HG03439 (cell line): ENCODE data around the gene ZNF280D.
A peak's percentile ranks its signal among the peaks of the same experiment; 100 is the strongest.

ENCODE experiments used
- ATAC-seq: cut with Tn5 transposase; IDR thresholded peaks from one replicate; pipeline ENCODE4 v1.9.1; 2021; ENCODE audit warnings: mild to moderate bottlenecking, moderate library complexity; ENCODE audit not compliant: unreplicated experiment

The ZNF280D gene

DNA sequence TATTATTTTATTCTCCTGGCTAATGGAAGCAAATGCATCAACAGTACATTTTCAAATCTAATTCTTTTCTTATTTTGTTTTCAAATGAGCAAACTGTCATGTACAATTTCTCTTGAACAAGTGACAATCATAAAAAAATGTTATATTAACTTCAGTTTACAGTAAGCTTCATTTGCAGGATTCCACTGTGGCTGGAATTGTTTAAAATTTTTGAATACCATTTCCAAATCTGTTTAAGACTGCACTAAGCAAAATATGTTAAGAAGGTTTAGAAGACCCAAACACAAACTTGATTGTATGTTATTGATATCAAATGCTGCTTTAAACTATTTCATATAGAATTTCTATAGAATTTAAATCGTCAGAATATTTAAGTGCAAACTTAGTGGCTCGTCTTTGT is 92.8 kb downstream of the ZNF280D start:
- ATAC-seq = no peak

DNA sequence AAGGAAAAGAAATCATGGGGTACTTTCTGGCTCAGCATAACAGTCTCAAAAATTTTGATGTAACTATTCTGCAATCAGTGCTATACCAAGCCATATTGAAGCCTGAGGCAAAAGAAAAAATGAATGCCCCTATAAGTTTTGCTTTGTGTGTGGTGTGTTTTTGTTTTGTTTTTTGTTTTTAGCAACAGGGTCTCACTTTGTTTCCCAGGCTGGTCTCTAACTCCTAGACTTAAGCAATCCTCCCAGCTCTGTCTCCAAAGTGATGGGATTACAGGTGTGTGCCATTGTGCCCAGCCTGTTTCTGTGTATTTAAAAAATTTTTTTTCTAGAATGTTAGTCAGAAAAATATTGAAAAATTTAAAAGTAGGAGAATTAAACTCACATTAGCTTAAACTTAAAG is 93.2 kb downstream of the ZNF280D start:
- no peak for ATAC-seq

DNA sequence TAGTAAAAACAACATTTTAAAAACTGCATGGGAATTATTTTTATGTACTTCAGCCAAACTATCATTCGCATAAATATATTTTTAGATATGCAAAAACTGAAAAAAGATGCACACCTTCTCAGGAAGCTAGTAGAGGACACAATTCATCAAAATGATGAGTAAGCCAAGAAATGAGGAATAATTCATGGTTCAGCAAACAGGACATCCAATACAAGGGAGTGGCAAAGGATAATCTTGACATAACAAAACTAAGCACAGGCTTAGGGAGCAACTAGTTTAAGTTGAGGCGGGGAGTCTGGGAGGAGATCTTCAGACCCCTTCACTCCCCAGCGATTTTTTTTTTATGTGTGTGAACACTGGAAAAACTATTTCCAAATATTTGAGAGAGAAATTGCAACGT is 93.7 kb downstream of the ZNF280D start:
- ATAC-seq = no peak

- no peak for ATAC-seq
Observed at GRCh38 chr15:56631765-56632164, 101.5 kb downstream of the ZNF280D start.

- no peak for ATAC-seq
Observed at GRCh38 chr15:56628893-56629532, 104.3 kb downstream of the ZNF280D start.

DNA sequence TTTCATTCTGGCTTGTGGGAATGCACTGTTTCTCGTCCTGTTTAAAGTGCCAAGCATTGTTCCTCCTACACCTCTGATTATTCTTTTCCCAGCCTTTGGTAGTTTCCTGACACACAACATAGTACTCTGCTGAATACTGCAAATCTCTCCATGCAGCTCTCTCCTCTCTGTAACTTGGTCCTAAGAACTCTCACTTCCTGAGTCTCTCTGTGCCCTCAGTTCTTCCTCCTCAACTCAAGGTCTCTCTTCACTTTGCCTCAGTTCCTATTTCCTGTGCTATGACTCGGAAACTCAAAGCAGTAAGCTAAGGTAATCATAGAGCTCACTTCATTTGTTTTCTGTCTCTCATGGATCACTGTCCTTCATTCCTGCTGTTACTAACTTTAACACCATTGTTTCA is 113.4 kb downstream of the ZNF280D start:
- no peak for ATAC-seq

- no peak for ATAC-seq
Observed at GRCh38 chr15:56617628-56618027, 115.7 kb downstream of the ZNF280D start.

DNA sequence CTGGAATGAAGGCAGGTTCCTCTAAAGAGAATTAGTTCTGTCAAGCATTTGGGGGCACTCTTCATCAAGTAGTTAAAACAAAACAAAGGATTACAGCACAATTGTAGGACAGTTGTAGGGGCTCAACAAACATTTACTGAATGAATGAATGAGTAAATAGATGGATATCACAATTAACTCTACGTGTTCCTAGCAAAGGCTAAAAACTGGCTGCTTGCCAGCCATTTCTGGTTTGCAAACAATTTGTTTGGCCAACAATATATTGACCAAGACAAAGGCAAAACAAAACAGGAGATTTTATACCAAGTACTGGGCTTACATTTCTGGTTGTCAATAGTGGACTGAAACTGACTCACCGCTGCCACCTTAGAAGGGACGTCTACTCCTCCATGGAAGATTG is 116.8 kb downstream of the ZNF280D start:
- no peak for ATAC-seq

- no peak for ATAC-seq
Observed at GRCh38 chr15:56613811-56614210, 119.5 kb downstream of the ZNF280D start.

GRCh38 chr15:56608993-56609392 is 124.3 kb downstream of the ZNF280D start:
- ATAC-seq = no peak

GRCh38 chr15:56608140-56608778 is 125.0 kb downstream of the ZNF280D start:
- peak; percentile 96 for ATAC-seq

DNA sequence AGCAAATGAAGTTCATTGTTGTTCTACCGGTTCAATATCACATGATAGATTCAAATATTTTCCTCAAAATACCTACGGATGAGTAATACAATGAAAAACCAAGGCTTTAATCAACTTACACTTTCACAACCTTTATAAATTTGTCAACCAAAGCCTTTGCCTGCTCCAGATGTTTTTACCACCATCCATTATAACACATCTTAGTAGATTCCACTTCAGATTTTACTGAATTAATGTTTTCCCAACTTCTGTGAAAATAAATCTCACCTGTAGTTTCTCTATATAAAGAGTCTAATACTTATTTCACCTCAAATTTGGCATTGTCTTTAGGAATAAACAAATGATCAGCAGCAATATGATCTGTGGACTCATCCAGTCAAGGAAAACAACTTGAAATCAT is 131.1 kb downstream of the ZNF280D start:
- no peak for ATAC-seq

DNA sequence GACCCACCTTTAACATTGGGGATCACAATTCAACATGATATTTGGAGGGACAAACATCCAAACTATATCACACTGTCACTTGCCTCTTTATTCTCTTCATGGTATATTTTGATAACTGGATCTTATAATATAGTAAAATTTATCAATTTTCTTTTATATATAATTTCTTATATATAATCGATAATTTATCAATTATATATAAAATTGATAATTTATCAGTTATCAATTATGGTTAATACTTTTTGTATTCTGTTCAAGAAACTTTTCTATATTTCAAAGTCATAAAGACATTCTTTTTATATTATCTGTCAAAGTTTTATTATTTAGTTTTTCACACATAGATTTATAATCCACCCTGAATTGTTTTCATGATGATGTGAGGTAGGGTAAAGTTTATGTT is 132.9 kb downstream of the ZNF280D start:
- ATAC-seq = no peak

DNA sequence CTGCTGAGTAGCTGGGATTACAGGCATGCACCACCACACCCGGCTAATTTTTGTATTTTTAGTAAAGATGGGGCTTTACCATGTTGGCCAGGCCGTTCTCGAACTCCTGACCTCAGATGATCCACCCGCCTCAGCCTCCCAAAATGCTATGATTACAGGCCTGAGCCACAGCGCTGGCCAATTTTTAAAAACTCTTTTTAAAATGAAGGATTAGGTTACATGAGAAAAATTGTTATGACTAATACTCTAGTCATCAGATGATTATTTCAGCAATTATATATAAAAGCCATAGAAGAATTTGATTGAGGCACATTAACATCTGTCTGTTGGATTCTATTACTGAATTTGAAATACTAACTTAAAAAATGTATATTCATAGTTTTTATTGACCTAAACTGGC is 134.3 kb downstream of the ZNF280D start:
- ATAC-seq = no peak

- no peak for ATAC-seq
Observed at GRCh38 chr15:56587686-56588085, 145.6 kb downstream of the ZNF280D start.

DNA sequence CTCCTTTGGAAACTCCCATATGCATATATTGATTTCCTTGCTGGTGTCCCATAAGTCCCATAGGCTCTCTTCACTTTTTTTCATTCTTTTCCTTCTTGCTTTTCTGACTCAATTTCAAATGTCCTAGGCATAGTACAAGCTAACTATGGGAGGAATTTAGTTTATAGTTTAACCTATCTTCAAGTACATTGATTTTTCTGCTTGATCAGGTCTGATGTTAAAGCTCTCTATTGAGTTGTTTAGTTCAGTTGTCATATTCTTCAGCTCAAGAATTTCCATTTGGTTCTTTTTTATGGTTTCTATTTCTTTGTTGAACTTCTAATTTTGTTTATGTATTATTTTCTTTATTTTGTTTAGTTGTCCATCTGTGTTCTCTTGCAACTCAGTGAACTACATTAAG is 147.1 kb downstream of the ZNF280D start:
- no peak for ATAC-seq

DNA sequence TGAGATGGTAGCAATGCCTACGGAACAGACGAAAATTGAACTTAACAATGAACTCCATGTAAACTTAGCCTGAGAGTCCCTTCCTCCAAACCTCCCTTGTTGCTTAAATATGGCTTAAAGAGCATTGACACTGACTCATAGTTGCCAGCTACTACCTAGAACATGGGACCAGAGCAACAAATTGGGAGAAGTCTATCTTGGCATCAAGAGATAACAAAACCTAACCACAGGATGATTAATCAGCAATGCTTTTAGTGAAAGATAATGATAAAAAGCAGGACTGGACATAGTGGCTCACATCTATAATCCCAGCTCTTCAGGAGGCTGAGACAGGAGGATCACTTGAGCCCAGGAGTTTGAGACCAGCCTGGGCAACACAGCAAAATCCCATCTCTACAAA is 150.5 kb downstream of the ZNF280D start:
- no peak for ATAC-seq
